Esophagus squamous epithelium (tissue), 4 donors: ENCODE data around the gene CRHR2.

Source experiments
- CTCF ChIP-seq, 6 experiments: fragments of 450-650 bp in 4 of 6; fragments of 200-600 bp in 2 of 6; sonication (generic) in 2 of 6; IDR thresholded peaks; one replicate each; pipeline ENCODE4 v1.5.1; 2016 to 2019; ENCODE audit warnings: antibody characterized with exemption in 6 of 6, mild to moderate bottlenecking in 4 of 6, moderate library complexity in 4 of 6
- POLR2A ChIP-seq, 4 donors: fragments of 450-650 bp; IDR thresholded peaks; one replicate each; pipeline ENCODE4 v1.6.1; 2017; ENCODE audit warnings: antibody characterized with exemption in 4 of 4, mild to moderate bottlenecking in 4 of 4, moderate library complexity in 3 of 4

DNA sequence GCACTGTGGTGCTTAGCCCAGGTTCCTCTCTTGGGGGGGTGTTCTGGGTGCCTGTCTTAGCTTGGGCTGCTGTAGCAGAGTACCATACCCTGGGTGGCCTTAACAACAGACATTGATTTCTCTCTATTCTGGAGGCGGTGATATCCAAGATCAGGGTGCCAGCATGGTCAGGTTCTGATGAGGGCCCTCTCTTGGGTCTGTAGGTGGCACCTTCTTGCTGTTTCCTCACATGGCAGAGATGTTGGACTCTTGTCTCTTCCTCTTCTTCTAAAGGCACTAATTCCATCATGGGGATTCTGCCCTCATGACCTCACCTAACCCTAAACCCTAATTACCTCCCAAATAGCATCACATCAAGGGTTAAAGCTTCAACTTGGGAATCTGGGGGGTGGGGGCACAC is 19.9 kb upstream of the CRHR2 start:
- TF ChIP-seq CTCF (IDR thresholded peaks at IDR 0.05) (peak in 1 of 6 experiments; percentile 9), POLR2A (IDR thresholded peaks at IDR 0.05) (no peak)
